Measurements from ENCODE around the gene MTFR1L. TPM values are rescaled to one million over a fixed set of nuclear protein-coding genes. Genes with fewer than 3 reads are reported as not detected.
A peak's percentile ranks its signal among the peaks of the same experiment; 100 is the strongest.
"Not testable (repeated sequence)": the region's sequence is repeated elsewhere in the genome, so short reads cannot be mapped to it uniquely, and the experiment has no call there.

MTFR1L gene
- total RNA-seq, 1 donor from 2014 or later, result 20.9 TPM

GRCh38 chr1:25837262-25837875 is 17.6 kb downstream of the MTFR1L start:
- TF ChIP-seq, protein P1, sequence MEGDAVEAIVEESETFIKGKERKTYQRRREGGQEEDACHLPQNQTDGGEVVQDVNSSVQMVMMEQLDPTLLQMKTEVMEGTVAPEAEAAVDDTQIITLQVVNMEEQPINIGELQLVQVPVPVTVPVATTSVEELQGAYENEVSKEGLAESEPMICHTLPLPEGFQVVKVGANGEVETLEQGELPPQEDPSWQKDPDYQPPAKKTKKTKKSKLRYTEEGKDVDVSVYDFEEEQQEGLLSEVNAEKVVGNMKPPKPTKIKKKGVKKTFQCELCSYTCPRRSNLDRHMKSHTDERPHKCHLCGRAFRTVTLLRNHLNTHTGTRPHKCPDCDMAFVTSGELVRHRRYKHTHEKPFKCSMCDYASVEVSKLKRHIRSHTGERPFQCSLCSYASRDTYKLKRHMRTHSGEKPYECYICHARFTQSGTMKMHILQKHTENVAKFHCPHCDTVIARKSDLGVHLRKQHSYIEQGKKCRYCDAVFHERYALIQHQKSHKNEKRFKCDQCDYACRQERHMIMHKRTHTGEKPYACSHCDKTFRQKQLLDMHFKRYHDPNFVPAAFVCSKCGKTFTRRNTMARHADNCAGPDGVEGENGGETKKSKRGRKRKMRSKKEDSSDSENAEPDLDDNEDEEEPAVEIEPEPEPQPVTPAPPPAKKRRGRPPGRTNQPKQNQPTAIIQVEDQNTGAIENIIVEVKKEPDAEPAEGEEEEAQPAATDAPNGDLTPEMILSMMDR (IDR thresholded peaks at IDR 0.05), result peak in 1 of 3 experiments; percentile 12
- Histone ChIP-seq H3K4me3 (no peak overlapping the region), H3K36me3 (peaks cover 18 to 19% of the 10 kb centered on the region in 2 donors), H3K27me3 (no peaks in the 10 kb centered on the region), H3K9me3 (no peaks in the 10 kb centered on the region), H3K27ac (no peak overlapping the region), H3K4me1 (no peaks in the 10 kb centered on the region)
- intact Hi-C loops (cut with DNase I), result no loop called here
- DNase-seq (ENCODE audit: low spot score in 2 of 2), result no peak

DNA sequence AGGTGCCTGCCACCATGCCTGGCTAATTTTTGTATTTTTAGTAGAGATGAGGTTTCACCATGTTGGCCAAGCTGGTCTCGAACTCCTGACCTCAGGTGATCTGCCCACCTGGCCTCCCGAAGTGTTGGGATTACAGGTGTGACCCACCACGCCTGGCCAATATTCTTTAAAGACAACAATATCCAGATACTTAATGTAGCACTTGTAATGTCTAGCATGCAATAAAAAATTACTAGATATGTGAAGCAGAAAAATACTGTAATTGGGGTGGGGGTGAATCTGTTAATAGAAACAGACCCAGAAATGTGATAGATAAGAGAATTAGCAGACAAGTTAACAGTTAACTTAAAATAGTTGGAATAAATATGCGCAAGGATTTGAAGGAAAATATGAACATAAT is 20.1 kb downstream of the MTFR1L start:
- H3K36me3 ChIP-seq; H3K9me3 ChIP-seq; intact Hi-C loops (cut with DNase I); H3K4me3 ChIP-seq; H3K4me1 ChIP-seq; DNase-seq (ENCODE audit: low spot score in 2 of 2); H3K27me3 ChIP-seq; H3K27ac ChIP-seq: not testable (repeated sequence)

DNA sequence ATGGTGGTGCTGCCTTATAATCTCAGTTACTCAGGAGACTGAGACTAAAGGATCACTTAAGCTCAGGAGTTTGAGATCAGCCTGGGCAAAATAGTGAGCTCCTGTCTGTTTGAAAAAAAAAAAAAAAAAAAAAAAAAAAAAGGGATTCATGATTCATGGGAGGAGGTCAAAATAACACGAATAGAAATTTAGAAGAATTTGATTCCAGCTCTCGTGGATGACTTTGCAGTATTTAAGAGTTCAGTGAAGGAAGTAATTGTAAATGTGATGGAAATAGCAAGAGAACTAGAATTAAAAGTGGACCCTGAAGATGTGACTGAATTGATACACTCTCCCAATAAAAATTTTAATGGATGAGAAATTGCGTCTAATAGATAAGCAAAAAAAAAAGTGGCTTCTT is 23.7 kb downstream of the MTFR1L start:
- H3K27me3 ChIP-seq, result no peaks in the 10 kb centered on the region
- H3K4me3 ChIP-seq, result no peak overlapping the region
- intact Hi-C loops (cut with DNase I), result no loop called here
- H3K36me3 ChIP-seq, result no peaks in the 10 kb centered on the region
- H3K4me1 ChIP-seq, result no peaks in the 10 kb centered on the region
- no peaks in the 10 kb centered on the region for H3K9me3 ChIP-seq
- no peak for DNase-seq (ENCODE audit: low spot score in 2 of 2)
- TF ChIP-seq, protein P1 (IDR thresholded peaks at IDR 0.05), result no peak
- H3K27ac ChIP-seq, result no peak overlapping the region

DNA sequence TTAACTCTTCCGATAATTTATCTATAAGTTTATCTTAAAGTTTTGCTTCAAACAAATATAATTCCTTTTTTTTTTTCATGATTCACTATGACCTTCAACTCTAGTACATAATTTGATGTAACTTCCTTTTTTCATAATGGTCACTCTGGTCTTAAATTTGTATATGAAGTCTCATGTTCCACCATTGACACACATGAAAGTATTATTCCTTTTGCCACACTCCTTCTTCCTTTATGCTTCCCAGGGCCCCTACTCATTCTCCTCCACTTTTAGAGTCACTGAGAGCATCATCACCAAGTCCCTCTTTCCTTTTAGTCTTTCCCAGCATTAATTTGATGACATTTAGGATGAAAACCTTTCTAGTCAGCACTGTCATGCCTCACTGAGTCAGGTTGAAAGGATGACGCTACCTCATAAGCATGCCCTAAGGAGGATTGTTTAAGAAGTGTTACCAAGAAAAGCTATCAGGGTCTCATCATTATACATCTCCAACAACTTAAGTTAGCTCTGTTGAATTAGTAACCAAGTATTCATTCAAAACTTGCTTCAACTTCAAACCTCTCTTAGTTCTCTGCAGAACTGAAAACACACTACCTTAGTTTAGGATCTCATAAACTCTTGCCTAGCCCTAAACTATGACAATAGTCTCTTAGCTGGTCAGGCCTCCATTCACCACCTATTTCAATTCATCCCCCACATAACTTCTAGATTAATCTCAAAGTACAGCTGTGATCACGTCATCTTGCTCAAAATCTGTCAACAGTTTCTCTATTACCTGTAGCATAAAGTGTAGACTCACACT is 25.0 kb downstream of the MTFR1L start:
- intact Hi-C loops (cut with DNase I), result no loop called here

GRCh38 chr1:25845664-25846063 is 25.9 kb downstream of the MTFR1L start:
- DNase-seq (ENCODE audit: low spot score in 2 of 2), result no peak
- intact Hi-C loops (cut with DNase I), result no loop called here
- Histone ChIP-seq H3K4me3 (no peak overlapping the region), H3K27ac (no peak overlapping the region), H3K27me3 (no peaks in the 10 kb centered on the region), H3K4me1 (no peaks in the 10 kb centered on the region), H3K36me3 (no peaks in the 10 kb centered on the region), H3K9me3 (no peaks in the 10 kb centered on the region)
- TF ChIP-seq, protein P1 (IDR thresholded peaks at IDR 0.05), result no peak

More for the DNA sequence above, 25.0 kb downstream of the MTFR1L start:
- Histone ChIP-seq H3K27me3 (no peaks in the 10 kb centered on the region), H3K9me3 (no peaks in the 10 kb centered on the region), H3K27ac (no peak overlapping the region), H3K4me1 (no peaks in the 10 kb centered on the region), H3K36me3 (no peaks in the 10 kb centered on the region), H3K4me3 (no peak overlapping the region)
- no peak for DNase-seq (ENCODE audit: low spot score in 2 of 2)
- TF ChIP-seq, protein P1 (IDR thresholded peaks at IDR 0.05), result no peak

DNA sequence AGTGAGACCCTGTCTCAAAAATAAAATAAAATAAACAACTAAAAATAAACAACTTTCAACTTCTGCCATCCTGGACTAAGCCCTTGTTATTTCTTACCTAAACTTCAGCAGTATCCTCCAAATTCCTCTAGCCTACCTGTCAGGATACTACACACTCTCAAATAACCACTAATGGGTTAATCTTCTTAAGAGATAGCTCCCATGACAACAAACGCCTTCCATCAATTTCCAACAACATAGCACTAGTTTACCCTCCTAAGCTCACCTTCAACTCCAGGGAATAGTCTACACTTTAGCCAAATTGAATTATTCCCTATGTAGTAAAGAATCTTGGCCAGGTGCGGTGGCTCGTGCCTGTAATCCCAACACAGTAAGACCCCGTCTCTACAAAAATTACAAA is 28.2 kb downstream of the MTFR1L start:
- no peak overlapping the region for H3K27ac ChIP-seq
- H3K27me3 ChIP-seq, result no peaks in the 10 kb centered on the region
- H3K36me3 ChIP-seq, result no peaks in the 10 kb centered on the region
- H3K4me1 ChIP-seq, result no peaks in the 10 kb centered on the region
- DNase-seq (ENCODE audit: low spot score in 2 of 2), result no peak
- TF ChIP-seq, protein P1 (IDR thresholded peaks at IDR 0.05), result no peak
- no peaks in the 10 kb centered on the region for H3K9me3 ChIP-seq
- intact Hi-C loops (cut with DNase I), result no loop called here
- H3K4me3 ChIP-seq, result no peak overlapping the region

Data from ascending aorta (tissue), 2 donors.